SU-DHL-6 (cell line): ENCODE measurements around the gene SNX30.

ENCODE experiments used
- H2AFZ ChIP-seq: fragments of 200-600 bp; sonication (generic); 2 replicates; pipeline ENCODE4 v1.6.1; 2014; ENCODE audit warnings: low read depth, mild to moderate bottlenecking, moderate library complexity, mixed read lengths, antibody characterized with exemption, low read length; ENCODE audit not compliant: severe bottlenecking
- H3F3A ChIP-seq: fragments of 200-600 bp; shearing (Covaris generic); 2 replicates; pipeline ENCODE4 v1.6.0; 2016; ENCODE audit warnings: antibody characterized with exemption, mild to moderate bottlenecking; ENCODE audit not compliant: insufficient read depth
- H3K27ac ChIP-seq: fragments of 200-600 bp; sonication (generic); 2 replicates; pipeline ENCODE4 v1.5.1; 2016; ENCODE audit warnings: low read depth, mild to moderate bottlenecking, low read length, moderate library complexity, mixed read lengths
- H3K27me3 ChIP-seq: fragments of 200-600 bp; sonication (generic), shearing (Covaris generic); 2 replicates; pipeline ENCODE4 v1.6.0; 2014; ENCODE audit warnings: mild to moderate bottlenecking, low read length
- H3K36me3 ChIP-seq: fragments of 200-600 bp; sonication (generic); 2 replicates; pipeline ENCODE4 v1.6.1; 2014; ENCODE audit warnings: mild to moderate bottlenecking, low read length, mixed read lengths
- H3K4me2 ChIP-seq: fragments of 300-600, 200-600 bp; shearing (Covaris generic), sonication (generic); 2 replicates; pipeline ENCODE4 v1.6.0; 2014; ENCODE audit warnings: low read length, low read depth, mild to moderate bottlenecking; ENCODE audit not compliant: poor library complexity, severe bottlenecking
- H3K4me3 ChIP-seq: fragments of 200-600 bp; sonication (generic); 2 replicates; pipeline ENCODE4 v1.5.1; 2014; ENCODE audit warnings: antibody characterized with exemption, low read length, mild to moderate bottlenecking, mixed read lengths; ENCODE audit not compliant: insufficient read depth, poor library complexity, severe bottlenecking
- H3K79me2 ChIP-seq: fragments of 200-600 bp; sonication (generic); 2 replicates; pipeline ENCODE4 v1.6.1; 2014; ENCODE audit warnings: mild to moderate bottlenecking, low read length, moderate library complexity; ENCODE audit not compliant: insufficient read depth
- H3K9ac ChIP-seq: fragments of 200-600 bp; sonication (generic); 2 replicates; pipeline ENCODE4 v1.7.0; 2014; ENCODE audit warnings: mild to moderate bottlenecking, low read length
- H3K9me2 ChIP-seq: fragments of 200-600 bp; sonication (generic); replicated peaks from 2 replicates; pipeline ENCODE4 v1.6.1; 2014; ENCODE audit warnings: low read length; ENCODE audit not compliant: insufficient read depth
- H3K9me3 ChIP-seq: fragments of 200-600 bp; sonication (generic); 2 replicates; pipeline ENCODE4 v1.6.1; 2014; ENCODE audit warnings: low read length, mixed read lengths; ENCODE audit not compliant: insufficient read depth
- H4K20me1 ChIP-seq: fragments of 200-600 bp; sonication (generic); 2 replicates; pipeline ENCODE4 v1.6.1; 2014; ENCODE audit warnings: low read depth, mild to moderate bottlenecking, antibody characterized with exemption, low read length, moderate library complexity, mixed read lengths
- EZH2phosphoT487 ChIP-seq: fragments of 200-600 bp; sonication (generic), shearing (Covaris generic); conservative IDR thresholded peaks from 2 replicates; pipeline ENCODE4 v1.6.1; 2018; ENCODE audit warnings: mild to moderate bottlenecking, antibody characterized with exemption, low read length, moderate library complexity, mixed read lengths
- TF ChIP-seq, protein P1 (sequence below): fragments of 200-600 bp; sonication (generic); IDR thresholded peaks from one replicate; pipeline ENCODE4 v1.5.1; 2017; ENCODE audit warnings: antibody characterized with exemption, mild to moderate bottlenecking, low read length, moderate library complexity; ENCODE audit not compliant: insufficient read depth, poor library complexity, severe bottlenecking

SNX30 gene

DNA sequence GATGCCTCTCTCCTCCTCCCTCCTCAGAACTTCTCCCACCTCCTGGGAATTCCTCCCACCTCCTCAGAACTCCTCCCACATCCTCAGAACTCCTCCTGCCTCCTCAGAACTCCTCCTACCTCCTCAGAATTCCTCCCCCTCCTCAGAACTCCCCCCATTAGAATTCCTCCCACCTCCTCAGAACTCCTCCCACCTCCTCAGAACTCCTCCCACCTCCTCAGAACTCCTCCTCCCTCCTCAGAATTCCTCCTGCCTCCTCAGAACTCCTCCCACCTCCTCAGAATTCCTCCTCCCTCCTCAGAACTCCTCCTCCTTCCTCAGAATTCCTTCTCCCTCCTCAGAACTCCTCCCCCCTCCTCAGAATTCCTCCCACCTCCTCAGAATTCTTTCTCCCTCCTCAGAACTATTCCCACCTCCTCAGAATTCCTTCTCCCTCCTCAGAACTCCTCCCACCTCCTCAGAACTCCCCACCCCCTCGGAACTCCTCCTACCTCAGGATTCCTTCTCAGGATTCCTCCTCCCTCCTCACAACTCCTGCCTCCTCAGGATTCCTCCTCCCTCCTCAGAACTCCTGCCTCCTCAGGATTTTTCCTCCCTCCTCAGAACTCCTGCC, 116.2 kb downstream of the SNX30 start:
- H3K27ac ChIP-seq = no peak overlapping the region

DNA sequence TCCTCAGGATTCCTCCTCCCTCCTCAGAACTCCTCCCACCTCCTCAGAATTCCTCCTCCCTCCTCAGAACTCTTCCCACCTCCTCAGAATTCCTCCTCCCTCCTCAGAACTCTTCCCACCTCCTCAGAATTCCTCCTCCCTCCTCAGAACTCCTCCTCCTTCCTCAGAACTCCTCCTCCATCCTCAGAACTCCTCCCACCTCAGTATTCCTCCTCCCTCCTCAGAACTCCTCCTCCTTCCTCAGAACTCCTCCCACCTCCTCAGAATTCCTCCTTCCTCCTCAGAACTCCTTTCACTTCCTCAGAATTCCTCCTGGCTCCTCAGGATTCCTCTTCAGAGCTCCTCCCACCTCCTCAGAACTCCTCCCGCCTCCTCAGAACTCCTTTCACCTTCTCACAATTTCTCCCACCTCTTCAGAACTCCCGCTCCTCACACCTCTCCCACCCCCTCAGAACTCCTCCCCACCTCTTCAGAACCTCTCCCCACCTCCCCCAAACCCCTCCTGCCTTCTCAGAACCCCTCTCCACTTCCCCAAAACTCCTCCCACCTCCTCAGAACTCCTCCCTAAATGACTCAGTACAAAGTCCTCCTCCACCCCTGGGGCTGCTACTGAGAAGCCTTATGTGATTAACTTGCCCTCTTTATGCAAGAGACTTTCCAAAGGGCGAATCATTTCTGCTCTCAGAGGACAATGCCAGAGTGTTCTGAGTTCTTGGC, 116.9 kb downstream of the SNX30 start:
- Histone ChIP-seq H3K79me2 (no peaks in the 10 kb centered on the region), H3K9me3 (no peaks in the 10 kb centered on the region), H3K4me3 (no peak overlapping the region), H2AFZ (no peak overlapping the region), H4K20me1 (no peaks in the 10 kb centered on the region), H3K9ac (no peak overlapping the region), H3K27me3 (no peaks in the 10 kb centered on the region), H3F3A (no peaks in the 10 kb centered on the region), H3K9me2 (no peaks in the 10 kb centered on the region), H3K36me3 (no peaks in the 10 kb centered on the region), H3K27ac (no peak overlapping the region), H3K4me2 (no peak overlapping the region)
- no peak for TF ChIP-seq EZH2phosphoT487
- TF ChIP-seq, protein P1, sequence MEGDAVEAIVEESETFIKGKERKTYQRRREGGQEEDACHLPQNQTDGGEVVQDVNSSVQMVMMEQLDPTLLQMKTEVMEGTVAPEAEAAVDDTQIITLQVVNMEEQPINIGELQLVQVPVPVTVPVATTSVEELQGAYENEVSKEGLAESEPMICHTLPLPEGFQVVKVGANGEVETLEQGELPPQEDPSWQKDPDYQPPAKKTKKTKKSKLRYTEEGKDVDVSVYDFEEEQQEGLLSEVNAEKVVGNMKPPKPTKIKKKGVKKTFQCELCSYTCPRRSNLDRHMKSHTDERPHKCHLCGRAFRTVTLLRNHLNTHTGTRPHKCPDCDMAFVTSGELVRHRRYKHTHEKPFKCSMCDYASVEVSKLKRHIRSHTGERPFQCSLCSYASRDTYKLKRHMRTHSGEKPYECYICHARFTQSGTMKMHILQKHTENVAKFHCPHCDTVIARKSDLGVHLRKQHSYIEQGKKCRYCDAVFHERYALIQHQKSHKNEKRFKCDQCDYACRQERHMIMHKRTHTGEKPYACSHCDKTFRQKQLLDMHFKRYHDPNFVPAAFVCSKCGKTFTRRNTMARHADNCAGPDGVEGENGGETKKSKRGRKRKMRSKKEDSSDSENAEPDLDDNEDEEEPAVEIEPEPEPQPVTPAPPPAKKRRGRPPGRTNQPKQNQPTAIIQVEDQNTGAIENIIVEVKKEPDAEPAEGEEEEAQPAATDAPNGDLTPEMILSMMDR = no peak

More for the DNA sequence above, 116.2 kb downstream of the SNX30 start:
- no peaks in the 10 kb centered on the region for H3K79me2 ChIP-seq
- H3K9me3 ChIP-seq = no peaks in the 10 kb centered on the region
- H3F3A ChIP-seq = no peaks in the 10 kb centered on the region
- H3K9me2 ChIP-seq = no peaks in the 10 kb centered on the region
- no peak overlapping the region for H3K9ac ChIP-seq
- H2AFZ ChIP-seq = no peak overlapping the region
- H3K36me3 ChIP-seq = no peaks in the 10 kb centered on the region
- H4K20me1 ChIP-seq = no peaks in the 10 kb centered on the region
- H3K27me3 ChIP-seq = no peaks in the 10 kb centered on the region
- no peak overlapping the region for H3K4me3 ChIP-seq
- no peak for TF ChIP-seq EZH2phosphoT487
- TF ChIP-seq, protein P1 = no peak
- no peak overlapping the region for H3K4me2 ChIP-seq

DNA sequence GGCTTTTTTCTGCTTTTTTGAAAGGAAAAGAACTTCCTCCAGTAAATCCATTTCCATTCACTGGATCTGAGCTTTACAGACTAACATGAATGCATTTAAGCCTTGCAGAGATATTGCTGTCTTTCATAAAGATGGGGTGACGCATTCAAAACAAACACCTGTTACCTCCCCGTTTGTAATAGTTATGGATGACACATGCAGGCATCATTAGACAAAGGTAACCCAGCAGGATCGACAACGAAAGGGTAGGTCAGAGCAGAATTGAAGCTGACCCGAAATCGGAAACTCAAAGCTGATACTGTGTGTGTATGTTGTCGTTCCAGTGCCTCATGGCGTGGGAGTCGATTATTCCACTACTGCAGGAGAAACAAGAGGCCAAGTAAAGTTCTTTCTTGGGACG, 117.9 kb downstream of the SNX30 start:
- H3K4me3 ChIP-seq = no peak overlapping the region
- H3F3A ChIP-seq = no peaks in the 10 kb centered on the region
- H3K9ac ChIP-seq = no peak overlapping the region
- H2AFZ ChIP-seq = no peak overlapping the region
- H3K79me2 ChIP-seq = no peaks in the 10 kb centered on the region
- H3K4me2 ChIP-seq = no peak overlapping the region
- H4K20me1 ChIP-seq = no peaks in the 10 kb centered on the region
- H3K36me3 ChIP-seq = no peaks in the 10 kb centered on the region
- no peaks in the 10 kb centered on the region for H3K9me3 ChIP-seq
- no peak overlapping the region for H3K27ac ChIP-seq
- H3K9me2 ChIP-seq = no peaks in the 10 kb centered on the region
- H3K27me3 ChIP-seq = no peaks in the 10 kb centered on the region
- TF ChIP-seq EZH2phosphoT487 = no peak
- TF ChIP-seq, protein P1 = no peak
